GM12878 (cell line): ENCODE results near the gene WDR64. TPM values are rescaled to one million over a fixed set of nuclear protein-coding genes. Genes with fewer than 3 reads are reported as not detected.

Source experiments
- ATAC-seq: fragments of 200-7000 bp; cut with Tn5 transposase; 3 replicates; pipeline ENCODE4 v1.9.1; 2020; ENCODE audit warnings: mild to moderate bottlenecking, moderate library complexity
- BruUV-seq: library from RNA; stranded (reverse); fragments of 400-500 nt; replicated peaks from 2 replicates; lab custom pipeline; 2021; lab: Mats Ljungman, UMichigan
- CTCF ChIA-PET: fragments of 300-600 bp; sonication (Branson Sonifier 250); formaldehyde crosslinking; extraction: SDS; loops from one replicate; lab custom pipeline; 2021; ENCODE audit warnings: inconsistent platforms; lab: Yijun Ruan, JAX
- POLR2A ChIA-PET: fragments of 350-600 bp; formaldehyde crosslinking; extraction: SDS; loops from one replicate; lab custom pipeline; 2021; ENCODE audit warnings: inconsistent platforms; lab: Charles Lee
- RAD21 ChIA-PET: fragments of 300-600 bp; sonication (Branson Sonifier 250); formaldehyde crosslinking; loops from one replicate; lab custom pipeline; 2023; ENCODE audit warnings: antibody characterized with exemption; ENCODE audit not compliant: unreplicated experiment; lab: Charles Lee
- SMC1A ChIA-PET: fragments of 300-600 bp; sonication (Branson Sonifier 250); formaldehyde crosslinking; loops from one replicate; lab custom pipeline; 2023; ENCODE audit not compliant: unreplicated experiment, uncharacterized antibody; lab: Charles Lee
- DNase-seq: peaks from one replicate; pipeline ENCODE4 v3.0.0-alpha.2; 2011; ENCODE audit warnings: low read depth, low spot score
- FAIRE-seq: peaks from 3 replicates; lab custom pipeline; 2011; peaks lifted over from hg19 to GRCh38; lab: Jason Lieb, UNC
- H2AFZ ChIP-seq: 2 replicates; pipeline ENCODE4 v1.6.0; 2011; ENCODE audit warnings: low read depth, low read length, control low read depth; ENCODE audit not compliant: control insufficient read depth
- H3K27ac ChIP-seq: 2 replicates; pipeline ENCODE4 v1.5.1; 2011; ENCODE audit warnings: control low read depth; ENCODE audit not compliant: control insufficient read depth, insufficient read depth
- H3K27me3 ChIP-seq, 2 experiments: replicated peaks in 1 of 2; 2 replicates each; pipeline versions ENCODE4 v1.6.0 to v1.6.1; 2011; ENCODE audit warnings: low read length in 1 of 2; ENCODE audit not compliant: control insufficient read depth in 2 of 2, insufficient read depth in 2 of 2
- H3K36me3 ChIP-seq, 2 experiments: 2 replicates each; pipeline ENCODE4 v1.5.1; 2011; ENCODE audit warnings: low read length in 1 of 2; ENCODE audit not compliant: control insufficient read depth in 2 of 2, insufficient read depth in 2 of 2
- H3K4me1 ChIP-seq: 2 replicates; pipeline ENCODE4 v1.6.1; 2011; ENCODE audit warnings: mild to moderate bottlenecking, low read length, moderate library complexity, mixed read lengths; ENCODE audit not compliant: control insufficient read depth, insufficient read depth
- H3K4me2 ChIP-seq: 2 replicates; pipeline ENCODE4 v1.6.0; 2011; ENCODE audit warnings: control low read depth; ENCODE audit not compliant: control insufficient read depth, insufficient read depth
- H3K4me3 ChIP-seq: fragments of 200-600 bp; sonication (generic); 2 replicates; pipeline ENCODE4 v1.5.1; 2016
- H3K79me2 ChIP-seq: 2 replicates; pipeline ENCODE4 v1.6.0; 2011; ENCODE audit warnings: low read length; ENCODE audit not compliant: control insufficient read depth, insufficient read depth
- H3K9ac ChIP-seq: 2 replicates; pipeline ENCODE4 v1.8.0; 2011; ENCODE audit warnings: low read length, control low read depth, mixed read lengths; ENCODE audit not compliant: control insufficient read depth, insufficient read depth
- H3K9me3 ChIP-seq: replicated peaks from 3 replicates; pipeline ENCODE4 v1.5.1; 2011; ENCODE audit warnings: mild to moderate bottlenecking, low read length; ENCODE audit not compliant: control insufficient read depth, insufficient read depth
- H4K20me1 ChIP-seq: 2 replicates; pipeline ENCODE4 v1.6.0; 2011; ENCODE audit not compliant: control insufficient read depth, insufficient read depth
- ASH2L ChIP-seq: fragments of 300-600, 200-600 bp; sonication (generic); IDR thresholded peaks from 2 replicates; pipeline ENCODE4 v1.6.1; 2017; ENCODE audit warnings: low read depth, mild to moderate bottlenecking, borderline replicate concordance
- ETV6 ChIP-seq, 2 experiments: fragments of 450-650 bp in 1 of 2; IDR thresholded peaks in 1 of 2; conservative IDR thresholded peaks in 1 of 2; 2 replicates each; pipeline ENCODE4 v1.6.1; 2014; ENCODE audit warnings: antibody characterized with exemption in 1 of 2, borderline replicate concordance in 1 of 2, low read depth in 1 of 2, mild to moderate bottlenecking in 1 of 2, moderate library complexity in 1 of 2
- HDGF ChIP-seq: fragments of 450-650 bp; IDR thresholded peaks from 2 replicates; pipeline ENCODE4 v1.6.1; 2016; ENCODE audit warnings: antibody characterized with exemption
- KLF5 ChIP-seq: fragments of 450-650 bp; IDR thresholded peaks from 2 replicates; pipeline ENCODE4 v1.6.1; 2014; ENCODE audit warnings: mild to moderate bottlenecking; ENCODE audit not compliant: partially characterized antibody
- NFYB ChIP-seq: IDR thresholded peaks from 2 replicates; pipeline ENCODE4 v1.6.1; 2011; ENCODE audit warnings: low read depth, mild to moderate bottlenecking, low read length, improper control_type of control experiment, moderate library complexity; ENCODE audit not compliant: insufficient read depth
- NR2C2 ChIP-seq: IDR thresholded peaks from 2 replicates; pipeline ENCODE4 v1.6.1; 2011; ENCODE audit warnings: borderline replicate concordance, low read depth; ENCODE audit not compliant: control insufficient read depth, insufficient read length
- RELA ChIP-seq: fragments of 450-650 bp; IDR thresholded peaks from 2 replicates; pipeline ENCODE4 v1.8.0; 2014; ENCODE audit warnings: borderline replicate concordance; ENCODE audit not compliant: partially characterized antibody
- SMAD5 ChIP-seq: IDR thresholded peaks from 2 replicates; pipeline ENCODE4 v1.6.1; 2016; ENCODE audit warnings: antibody characterized with exemption, low read depth
- SMARCA5 ChIP-seq: fragments of 450-650 bp; IDR thresholded peaks from 2 replicates; pipeline ENCODE4 v1.6.1; 2017; ENCODE audit warnings: mild to moderate bottlenecking
- WGBS: methylation state at CpG from one replicate; pipeline ENCODE4 v1.1.6; 2016; ENCODE audit warnings: low lambda C conversion rate; ENCODE audit not compliant: insufficient replicate concordance, insufficient coverage; ENCODE audit errors: missing lambda C conversion rate; 5-methylcytosine and 5-hydroxymethylcytosine counted together
- in situ Hi-C: fragments of 300-500 bp; cut with MboI; formaldehyde crosslinking; loops from 9 replicates; pipeline ENCODE4 v1.14.3; 2018; ENCODE audit warnings: mixed read lengths
- intact Hi-C: fragments of 100-400 bp; cut with micrococcal nuclease; formaldehyde crosslinking; loops from one replicate; pipeline ENCODE4 v1.14.2; 2022; ENCODE audit not compliant: unreplicated experiment
- polyA plus RNA-seq, 11 experiments: library from polyadenylated mRNA; depleted of rRNA in 4 of 11; unstranded in 6 of 11; stranded (reverse) in 5 of 11; fragments of >200 nt; fragmentation: Nextera tagmentation in 4 of 11; fragmentation: Illumina TruSeq in 1 of 11; extraction: Ambion mirVana in 4 of 11; extraction: Trizol in 1 of 11; gene quantifications; 1 replicate in 1 of 11; 2 replicates in 10 of 11; pipeline versions ENCODE4 v1.2.1 to v1.2.3, GENCODE V29; 2011 to 2016; ENCODE audit warnings: inconsistent platforms in 2 of 11, missing spikeins in 2 of 11, low read depth in 1 of 11
- total RNA-seq, 4 experiments: library from RNA; depleted of rRNA in 3 of 4; stranded (reverse); fragments of >200 nt in 3 of 4; fragmentation: Illumina TruSeq in 1 of 4; extraction: Trizol in 1 of 4; gene quantifications; 2 replicates each; pipeline versions ENCODE4 v1.2.1 to v1.2.3, GENCODE V29; 2013 to 2021
- TF ChIP-seq, protein P1 (sequence below): fragments of 450-650 bp; formaldehyde crosslinking; IDR thresholded peaks from 2 replicates; pipeline ENCODE4 v1.4.0; 2020; ENCODE audit warnings: mild to moderate bottlenecking, moderate library complexity
- TF ChIP-seq, protein P2 (sequence below): fragments of 450-650 bp; formaldehyde crosslinking; IDR thresholded peaks from 2 replicates; pipeline ENCODE4 v1.5.0; 2022; ENCODE audit warnings: mild to moderate bottlenecking, missing genetic modification characterization

WDR64 gene
- total and polyA plus RNA-seq, 10 of the 15 experiments (the other 5 are each of a cell fraction or from before 2014, with no cell fraction given) = 0.01 TPM; not detected in 9

DNA sequence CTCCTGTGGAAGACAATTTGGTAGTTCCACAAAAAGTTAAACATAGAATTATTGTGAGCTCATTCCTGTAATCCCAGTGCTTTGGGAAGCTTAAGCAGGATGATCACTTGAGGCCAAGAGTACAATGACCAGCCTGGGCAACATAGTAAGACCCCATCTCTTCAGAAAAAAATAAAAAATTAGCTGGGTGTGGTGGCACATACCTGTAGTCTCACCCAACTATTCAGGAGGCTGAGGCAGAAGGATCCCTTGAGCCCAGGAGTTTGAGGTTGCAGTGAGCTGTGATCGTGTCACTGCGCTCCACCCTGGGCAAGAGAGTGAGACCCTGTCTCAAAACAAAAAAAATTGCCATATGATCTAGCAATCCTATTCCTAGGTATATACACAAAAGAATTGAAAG is 7.8 kb upstream of the WDR64 start:
- CTCF ChIA-PET = interaction anchor here (1.0 kb wide), 1 partner anchor 113 kb away, joined by 3 read pairs; no protein-coding TSS in a partner anchor
- H3K4me3 ChIP-seq = no peak overlapping the region
- 46% methylated on average over 2 of the region's 2 CpGs for WGBS
- no peak overlapping the region for H3K4me2 ChIP-seq
- H3K9me3 ChIP-seq = no peaks in the 10 kb centered on the region; the same call in 2 of the 3 replicates
- no peak overlapping the region for H3K27ac ChIP-seq
- TF ChIP-seq KLF5 (no peak), NR2C2 (no peak), SMAD5 (no peak), ASH2L (no peak)
- no peak overlapping the region for H2AFZ ChIP-seq
- no peak for FAIRE-seq
- H4K20me1 ChIP-seq = no peaks in the 10 kb centered on the region
- in situ Hi-C loops (no loop called here), intact Hi-C loops (no loop called here)
- POLR2A ChIA-PET = no interaction called here
- no peaks in the 10 kb centered on the region for H3K27me3 ChIP-seq
- BruUV-seq = no TSS peak
- DNase-seq = no peak
- peaks cover 5% of the 10 kb centered on the region for H3K79me2 ChIP-seq
- no peaks in the 10 kb centered on the region for H3K36me3 ChIP-seq
- peaks cover 5% of the 10 kb centered on the region; the same call in 1 of the 2 replicates for H3K4me1 ChIP-seq
- SMC1A ChIA-PET = no interaction called here
- ATAC-seq = no peak
- RAD21 ChIA-PET = no interaction called here
- H3K9ac ChIP-seq = no peak overlapping the region

DNA sequence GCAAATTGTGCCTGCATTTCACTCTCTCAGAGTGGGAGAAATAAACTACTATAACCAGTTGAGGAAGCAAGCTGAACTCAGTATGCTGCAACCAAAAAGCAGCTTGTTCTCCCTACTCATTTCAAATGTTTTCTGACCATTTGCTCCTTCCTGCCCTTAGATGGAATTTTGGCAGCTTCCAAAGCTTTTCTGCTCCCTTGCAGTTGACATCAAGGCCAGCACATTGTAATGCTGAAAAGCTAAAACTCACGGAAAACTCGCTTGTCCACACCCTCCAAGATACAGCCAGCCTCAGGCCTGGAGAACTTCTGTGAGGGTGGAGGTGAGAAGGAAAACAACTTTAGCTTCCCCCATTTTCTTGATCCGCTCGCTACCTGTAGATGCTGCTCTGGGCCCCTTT is 6.9 kb upstream of the WDR64 start:
- no peaks in the 10 kb centered on the region for H3K36me3 ChIP-seq
- ChIA-PET POLR2A (no interaction called here), RAD21 (no interaction called here), CTCF (no interaction called here), SMC1A (no interaction called here)
- FAIRE-seq (no peak), DNase-seq (no peak), ATAC-seq (no peak)
- H3K27me3 ChIP-seq = no peaks in the 10 kb centered on the region; a peak in 1 of 4 replicates
- intact Hi-C loops = no loop called here
- in situ Hi-C loops = no loop called here
- H3K4me2 ChIP-seq = no peak overlapping the region
- H3K9ac ChIP-seq = no peak overlapping the region
- no peaks in the 10 kb centered on the region for H3K79me2 ChIP-seq
- BruUV-seq = no TSS peak
- H3K27ac ChIP-seq = no peak overlapping the region
- H3K4me3 ChIP-seq = no peak overlapping the region
- no peak overlapping the region for H2AFZ ChIP-seq
- H3K4me1 ChIP-seq = peaks cover 5% of the 10 kb centered on the region; the same call in 1 of the 2 replicates
- no peaks in the 10 kb centered on the region for H4K20me1 ChIP-seq
- WGBS = 87% methylated on average over 4 of the region's 4 CpGs
- H3K9me3 ChIP-seq = no peaks in the 10 kb centered on the region; the same call in 2 of the 3 replicates
- TF ChIP-seq HDGF = no peak
- TF ChIP-seq SMARCA5 = no peak
- no peak for TF ChIP-seq ETV6 (conservative IDR thresholded peaks at IDR 0.05 in 1 of 2, IDR thresholded peaks at IDR 0.05 in 1 of 2; ENCODE audit: borderline replicate concordance in 1 of 2, low read depth in 1 of 2)
- TF ChIP-seq NFYB = no peak
- TF ChIP-seq, protein P1, sequence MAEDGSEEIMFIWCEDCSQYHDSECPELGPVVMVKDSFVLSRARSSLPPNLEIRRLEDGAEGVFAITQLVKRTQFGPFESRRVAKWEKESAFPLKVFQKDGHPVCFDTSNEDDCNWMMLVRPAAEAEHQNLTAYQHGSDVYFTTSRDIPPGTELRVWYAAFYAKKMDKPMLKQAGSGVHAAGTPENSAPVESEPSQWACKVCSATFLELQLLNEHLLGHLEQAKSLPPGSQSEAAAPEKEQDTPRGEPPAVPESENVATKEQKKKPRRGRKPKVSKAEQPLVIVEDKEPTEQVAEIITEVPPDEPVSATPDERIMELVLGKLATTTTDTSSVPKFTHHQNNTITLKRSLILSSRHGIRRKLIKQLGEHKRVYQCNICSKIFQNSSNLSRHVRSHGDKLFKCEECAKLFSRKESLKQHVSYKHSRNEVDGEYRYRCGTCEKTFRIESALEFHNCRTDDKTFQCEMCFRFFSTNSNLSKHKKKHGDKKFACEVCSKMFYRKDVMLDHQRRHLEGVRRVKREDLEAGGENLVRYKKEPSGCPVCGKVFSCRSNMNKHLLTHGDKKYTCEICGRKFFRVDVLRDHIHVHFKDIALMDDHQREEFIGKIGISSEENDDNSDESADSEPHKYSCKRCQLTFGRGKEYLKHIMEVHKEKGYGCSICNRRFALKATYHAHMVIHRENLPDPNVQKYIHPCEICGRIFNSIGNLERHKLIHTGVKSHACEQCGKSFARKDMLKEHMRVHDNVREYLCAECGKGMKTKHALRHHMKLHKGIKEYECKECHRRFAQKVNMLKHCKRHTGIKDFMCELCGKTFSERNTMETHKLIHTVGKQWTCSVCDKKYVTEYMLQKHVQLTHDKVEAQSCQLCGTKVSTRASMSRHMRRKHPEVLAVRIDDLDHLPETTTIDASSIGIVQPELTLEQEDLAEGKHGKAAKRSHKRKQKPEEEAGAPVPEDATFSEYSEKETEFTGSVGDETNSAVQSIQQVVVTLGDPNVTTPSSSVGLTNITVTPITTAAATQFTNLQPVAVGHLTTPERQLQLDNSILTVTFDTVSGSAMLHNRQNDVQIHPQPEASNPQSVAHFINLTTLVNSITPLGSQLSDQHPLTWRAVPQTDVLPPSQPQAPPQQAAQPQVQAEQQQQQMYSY (CRISPR knock-in tag) = no peak
- TF ChIP-seq, protein P2, sequence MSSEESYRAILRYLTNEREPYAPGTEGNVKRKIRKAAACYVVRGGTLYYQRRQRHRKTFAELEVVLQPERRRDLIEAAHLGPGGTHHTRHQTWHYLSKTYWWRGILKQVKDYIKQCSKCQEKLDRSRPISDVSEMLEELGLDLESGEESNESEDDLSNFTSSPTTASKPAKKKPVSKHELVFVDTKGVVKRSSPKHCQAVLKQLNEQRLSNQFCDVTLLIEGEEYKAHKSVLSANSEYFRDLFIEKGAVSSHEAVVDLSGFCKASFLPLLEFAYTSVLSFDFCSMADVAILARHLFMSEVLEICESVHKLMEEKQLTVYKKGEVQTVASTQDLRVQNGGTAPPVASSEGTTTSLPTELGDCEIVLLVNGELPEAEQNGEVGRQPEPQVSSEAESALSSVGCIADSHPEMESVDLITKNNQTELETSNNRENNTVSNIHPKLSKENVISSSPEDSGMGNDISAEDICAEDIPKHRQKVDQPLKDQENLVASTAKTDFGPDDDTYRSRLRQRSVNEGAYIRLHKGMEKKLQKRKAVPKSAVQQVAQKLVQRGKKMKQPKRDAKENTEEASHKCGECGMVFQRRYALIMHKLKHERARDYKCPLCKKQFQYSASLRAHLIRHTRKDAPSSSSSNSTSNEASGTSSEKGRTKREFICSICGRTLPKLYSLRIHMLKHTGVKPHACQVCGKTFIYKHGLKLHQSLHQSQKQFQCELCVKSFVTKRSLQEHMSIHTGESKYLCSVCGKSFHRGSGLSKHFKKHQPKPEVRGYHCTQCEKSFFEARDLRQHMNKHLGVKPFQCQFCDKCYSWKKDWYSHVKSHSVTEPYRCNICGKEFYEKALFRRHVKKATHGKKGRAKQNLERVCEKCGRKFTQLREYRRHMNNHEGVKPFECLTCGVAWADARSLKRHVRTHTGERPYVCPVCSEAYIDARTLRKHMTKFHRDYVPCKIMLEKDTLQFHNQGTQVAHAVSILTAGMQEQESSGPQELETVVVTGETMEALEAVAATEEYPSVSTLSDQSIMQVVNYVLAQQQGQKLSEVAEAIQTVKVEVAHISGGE (CRISPR knock-in tag) = no peak
- no peak for TF ChIP-seq RELA
